HepG2 (cell line): ENCODE measurements around the gene ABAT. TPM values are rescaled to one million over a fixed set of nuclear protein-coding genes. Genes with fewer than 3 reads are reported as not detected.

Source experiments
- KLF9 ChIP-seq: IDR thresholded peaks from 2 replicates; pipeline ENCODE4 v1.6.1; 2016; ENCODE audit warnings: low read depth
- MAZ ChIP-seq, 2 experiments: sonication (generic) in 1 of 2; formaldehyde crosslinking in 1 of 2; IDR thresholded peaks; 2 replicates each; pipeline versions ENCODE4 v1.5.0 to v1.6.1; 2012 to 2020; ENCODE audit warnings: low read depth in 2 of 2, mild to moderate bottlenecking in 2 of 2, borderline replicate concordance in 1 of 2, improper control_type of control experiment in 1 of 2, low read length in 1 of 2, missing genetic modification reagents in 1 of 2, moderate library complexity in 1 of 2
- POGK ChIP-seq: sonication (generic); formaldehyde crosslinking; conservative IDR thresholded peaks from 2 replicates; pipeline ENCODE4 v1.8.0; 2022; ENCODE audit warnings: mild to moderate bottlenecking, moderate library complexity, missing genetic modification reagents
- ZBTB40 ChIP-seq, 2 experiments: fragments of 450-650 bp in 1 of 2; sonication (generic) in 1 of 2; formaldehyde crosslinking in 1 of 2; IDR thresholded peaks; 2 replicates each; pipeline versions ENCODE4 v1.6.1 to v1.8.0; 2016 to 2022; ENCODE audit warnings: antibody characterized with exemption in 1 of 2, mild to moderate bottlenecking in 1 of 2, missing genetic modification reagents in 1 of 2
- ZNF138 ChIP-seq: sonication (generic); formaldehyde crosslinking; IDR thresholded peaks from 2 replicates; pipeline ENCODE4 v1.5.0; 2020; ENCODE audit warnings: mild to moderate bottlenecking, low read depth, missing genetic modification reagents
- ZNF318 ChIP-seq: sonication (generic); formaldehyde crosslinking; IDR thresholded peaks from 2 replicates; pipeline ENCODE4 v1.4.0; 2020; ENCODE audit warnings: mild to moderate bottlenecking, missing genetic modification reagents
- polyA plus RNA-seq, 8 experiments: library from polyadenylated mRNA; depleted of rRNA in 3 of 8; stranded (reverse) in 7 of 8; unstranded in 1 of 8; fragments of >200 nt; fragmentation: Illumina TruSeq in 4 of 8; extraction: Trizol in 4 of 8; gene quantifications; 2 replicates each; pipeline versions ENCODE4 v1.2.1 to v1.2.3, GENCODE V29; 2011 to 2016; ENCODE audit warnings: low read depth in 4 of 8, missing spikeins in 1 of 8, mixed read lengths in 1 of 8; ENCODE audit not compliant: insufficient read depth in 1 of 8
- total RNA-seq, 5 experiments: library from RNA; depleted of rRNA; stranded (reverse); fragments of >200 nt; fragmentation: Illumina TruSeq; extraction: Trizol; gene quantifications; 2 replicates each; pipeline ENCODE4 v1.2.3, GENCODE V29; 2016; ENCODE audit warnings: low read depth in 1 of 5

ABAT gene
- total and polyA plus RNA-seq, 2 of the 13 experiments (the other 11 are each of a cell fraction or from before 2014, with no cell fraction given) = 47.6 to 97.3 TPM

DNA sequence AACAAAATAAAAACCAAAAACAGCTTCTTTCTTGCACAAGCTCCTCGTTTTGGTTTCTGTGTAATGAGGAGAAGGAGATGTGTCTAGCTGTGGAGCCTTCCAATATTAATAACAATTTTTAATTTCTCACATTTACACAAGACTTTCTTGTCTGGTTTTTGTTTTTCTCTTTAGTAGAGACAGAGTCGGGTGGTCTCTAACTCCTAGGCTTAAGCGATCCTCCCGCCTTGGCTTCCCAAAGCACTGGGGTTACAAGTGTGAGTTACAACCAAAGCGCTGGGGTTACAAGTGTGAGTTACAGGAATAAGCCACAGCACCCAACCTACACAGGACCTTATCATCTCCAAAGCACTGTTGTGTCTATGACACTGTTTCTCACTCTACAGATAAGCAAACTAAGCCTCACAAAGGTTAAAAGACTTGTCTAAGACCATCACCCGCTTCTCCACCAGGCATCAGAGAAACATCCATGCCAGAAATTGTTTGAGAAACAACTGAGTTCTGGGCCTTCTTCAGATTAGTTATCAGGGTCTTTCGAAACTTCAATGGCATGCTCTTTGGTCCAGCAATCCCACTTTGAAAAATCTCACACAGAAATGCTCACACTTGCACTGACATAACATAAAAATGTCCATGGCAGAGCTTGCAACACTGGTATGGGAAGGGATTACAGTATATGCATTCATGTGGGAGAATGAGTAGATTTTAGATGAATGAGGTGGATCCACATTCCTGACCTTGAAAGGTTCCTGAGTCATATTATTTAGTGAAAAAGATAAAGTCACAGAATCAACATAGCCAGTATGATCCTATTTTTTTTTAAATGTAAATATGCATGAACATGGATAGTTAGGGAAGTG is 3.9 kb downstream of the ABAT start (continued):
- TF ChIP-seq ZNF318 (CRISPR knock-in tag) (no peak), POGK (CRISPR knock-in tag) (0 out of 2 replicates have a peak, but pooled peaks have one; percentile 12), KLF9 (CRISPR knock-in tag) (peak; percentile 49; the same call in 1 of the 2 replicates), ZBTB40 (IDR thresholded peaks at IDR 0.05) (no peak), ZBTB40 (CRISPR knock-in tag; IDR thresholded peaks at IDR 0.05) (no peak), ZNF138 (no peak), MAZ (IDR thresholded peaks at IDR 0.05; ENCODE audit: borderline replicate concordance, low read depth, low read length) (no peak), MAZ (CRISPR knock-in tag; IDR thresholded peaks at IDR 0.05; ENCODE audit: low read depth) (no peak)
